Neutrophil (primary cell): Measurements from ENCODE around the gene STOML2.
A peak's percentile ranks its signal among the peaks of the same experiment; 100 is the strongest.
"Not testable (repeated sequence)": the region's sequence is repeated elsewhere in the genome, so short reads cannot be mapped to it uniquely, and the experiment has no call there.

Source experiments
- H3K27ac ChIP-seq: fragments of 200-600 bp; sonication (generic); 2 replicates; pipeline ENCODE4 v1.5.1; 2016; ENCODE audit warnings: mild to moderate bottlenecking, moderate library complexity
- H3K27me3 ChIP-seq: fragments of 200-600 bp; sonication (generic); 2 replicates; pipeline ENCODE4 v1.6.0; 2016; ENCODE audit warnings: mild to moderate bottlenecking
- H3K36me3 ChIP-seq: fragments of 200-600 bp; sonication (generic); 2 replicates; pipeline ENCODE4 v1.5.1; 2017
- H3K4me1 ChIP-seq, 2 experiments: fragments of 200-600 bp in 1 of 2; sonication (generic) in 1 of 2; 1 replicate in 1 of 2; 2 replicates in 1 of 2; pipeline versions ENCODE4 v1.5.1 to v1.6.1; 2013 to 2016; ENCODE audit warnings: low read depth in 1 of 2, low read length in 1 of 2, mild to moderate bottlenecking in 1 of 2, moderate library complexity in 1 of 2; ENCODE audit not compliant: control insufficient read depth in 1 of 2, insufficient read depth in 1 of 2
- H3K4me3 ChIP-seq, 2 experiments: fragments of 200-600 bp in 1 of 2; sonication (generic) in 1 of 2; 1 replicate in 1 of 2; 2 replicates in 1 of 2; pipeline ENCODE4 v1.5.1; 2013 to 2016; ENCODE audit warnings: low read depth in 1 of 2, low read length in 1 of 2, mild to moderate bottlenecking in 1 of 2, moderate library complexity in 1 of 2
- H3K9me3 ChIP-seq: fragments of 200-600 bp; sonication (generic); 2 replicates; pipeline ENCODE4 v1.5.1; 2016
- CTCF ChIP-seq: fragments of 200-600 bp; sonication (generic); IDR thresholded peaks from 2 replicates; pipeline ENCODE4 v1.5.1; 2016; ENCODE audit warnings: antibody characterized with exemption

The STOML2 gene

GRCh38 chr9:35102769-35103659, at the start of gene STOML2:
STOML2 (minus strand) TSS chr9:35103131; CDS start chr9:35103094, 37 bp downstream.
- H3K36me3 ChIP-seq = peaks cover 59% of the 10 kb centered on the region
- TF ChIP-seq CTCF = no peak
- H3K4me1 ChIP-seq = peaks cover 23 to 26% of the 10 kb centered on the region in 2 experiments
- peak within 1 kb of the TSS; percentile 86 for H3K27ac ChIP-seq
- peak within 1 kb of the TSS; percentile 83 to 84 for H3K4me3 ChIP-seq
- H3K9me3 ChIP-seq = no peaks in the 10 kb centered on the region
- H3K27me3 ChIP-seq = no peaks in the 10 kb centered on the region

- H3K27ac ChIP-seq, H3K27me3 ChIP-seq, H3K9me3 ChIP-seq, H3K36me3 ChIP-seq, H3K4me3 ChIP-seq, H3K4me1 ChIP-seq: not testable (repeated sequence)
Observed at GRCh38 chr9:35147941-35148563, 45.1 kb upstream of the STOML2 start.

- H3K27ac ChIP-seq = no peak overlapping the region
- peaks cover 9% of the 10 kb centered on the region for H3K9me3 ChIP-seq
Observed at GRCh38 chr9:35142037-35142436, 39.1 kb upstream of the STOML2 start.

GRCh38 chr9:35140093-35140492, 37.2 kb upstream of the STOML2 start:
- Histone ChIP-seq H3K36me3 (no peaks in the 10 kb centered on the region), H3K27ac (no peak overlapping the region), H3K4me3 (no peak overlapping the region), H3K27me3 (no peaks in the 10 kb centered on the region), H3K9me3 (peaks cover 9% of the 10 kb centered on the region), H3K4me1 (no peaks in the 10 kb centered on the region)
- no peak for TF ChIP-seq CTCF

More at GRCh38 chr9:35142037-35142436, 39.1 kb upstream of the STOML2 start:
- Histone ChIP-seq H3K4me1 (no peaks in the 10 kb centered on the region), H3K4me3 (no peak overlapping the region), H3K36me3 (no peaks in the 10 kb centered on the region), H3K27me3 (no peaks in the 10 kb centered on the region)
- no peak for TF ChIP-seq CTCF

GRCh38 chr9:35136866-35137265, 33.9 kb upstream of the STOML2 start:
- Histone ChIP-seq H3K9me3 (peaks cover 3% of the 10 kb centered on the region), H3K27me3 (no peaks in the 10 kb centered on the region), H3K4me3 (no peak overlapping the region), H3K4me1 (no peaks in the 10 kb centered on the region), H3K36me3 (no peaks in the 10 kb centered on the region), H3K27ac (no peak overlapping the region)
- no peak for TF ChIP-seq CTCF

- no peak for TF ChIP-seq CTCF
- Histone ChIP-seq H3K4me1 (no peaks in the 10 kb centered on the region), H3K4me3 (no peak overlapping the region)
Observed at GRCh38 chr9:35135988-35136387, 33.1 kb upstream of the STOML2 start.

More at GRCh38 chr9:35135988-35136387, 33.1 kb upstream of the STOML2 start:
- no peaks in the 10 kb centered on the region for H3K9me3 ChIP-seq
- no peaks in the 10 kb centered on the region for H3K36me3 ChIP-seq
- no peaks in the 10 kb centered on the region for H3K27me3 ChIP-seq
- no peak overlapping the region for H3K27ac ChIP-seq
